Right lobe of liver (tissue), 4 donors: ENCODE results near the gene GNB5.
"Not testable (repeated sequence)": the region's sequence is repeated elsewhere in the genome, so short reads cannot be mapped to it uniquely, and the experiment has no call there.

ENCODE experiments used
- CTCF ChIP-seq, 4 donors: fragments of 200-600 bp in 3 of 4; fragments of 450-650 bp in 1 of 4; IDR thresholded peaks; one replicate each; pipeline versions ENCODE4 v1.5.1 to v1.8.0; 2016 to 2022; ENCODE audit warnings: antibody characterized with exemption in 4 of 4, mild to moderate bottlenecking in 2 of 4
- POLR2A ChIP-seq: fragments of 450-650 bp; IDR thresholded peaks from one replicate; pipeline ENCODE4 v1.6.1; 2017; ENCODE audit warnings: antibody characterized with exemption, mild to moderate bottlenecking
- donor health status: DM: no; HTN: no; CAD: no.
- donor health status: DM: no; HTN: no; CAD: no.
- donor health status: DM: no; HTN: yes; CAD: no.

GRCh38 chr15:52238989-52239525 is 47.9 kb upstream of the GNB5 start:
- TF ChIP-seq CTCF (IDR thresholded peaks at IDR 0.05); POLR2A: not testable (repeated sequence)
